A204.1 (cell line): Measurements from ENCODE around the gene PARP2.
"Not testable (repeated sequence)": the region's sequence is repeated elsewhere in the genome, so short reads cannot be mapped to it uniquely, and the experiment has no call there.

Experiments
- FAIRE-seq: peaks from 2 replicates; lab custom pipeline; 2012; peaks lifted over from hg19 to GRCh38; lab: Jason Lieb, UNC

Gene PARP2, protein sequence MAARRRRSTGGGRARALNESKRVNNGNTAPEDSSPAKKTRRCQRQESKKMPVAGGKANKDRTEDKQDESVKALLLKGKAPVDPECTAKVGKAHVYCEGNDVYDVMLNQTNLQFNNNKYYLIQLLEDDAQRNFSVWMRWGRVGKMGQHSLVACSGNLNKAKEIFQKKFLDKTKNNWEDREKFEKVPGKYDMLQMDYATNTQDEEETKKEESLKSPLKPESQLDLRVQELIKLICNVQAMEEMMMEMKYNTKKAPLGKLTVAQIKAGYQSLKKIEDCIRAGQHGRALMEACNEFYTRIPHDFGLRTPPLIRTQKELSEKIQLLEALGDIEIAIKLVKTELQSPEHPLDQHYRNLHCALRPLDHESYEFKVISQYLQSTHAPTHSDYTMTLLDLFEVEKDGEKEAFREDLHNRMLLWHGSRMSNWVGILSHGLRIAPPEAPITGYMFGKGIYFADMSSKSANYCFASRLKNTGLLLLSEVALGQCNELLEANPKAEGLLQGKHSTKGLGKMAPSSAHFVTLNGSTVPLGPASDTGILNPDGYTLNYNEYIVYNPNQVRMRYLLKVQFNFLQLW

DNA sequence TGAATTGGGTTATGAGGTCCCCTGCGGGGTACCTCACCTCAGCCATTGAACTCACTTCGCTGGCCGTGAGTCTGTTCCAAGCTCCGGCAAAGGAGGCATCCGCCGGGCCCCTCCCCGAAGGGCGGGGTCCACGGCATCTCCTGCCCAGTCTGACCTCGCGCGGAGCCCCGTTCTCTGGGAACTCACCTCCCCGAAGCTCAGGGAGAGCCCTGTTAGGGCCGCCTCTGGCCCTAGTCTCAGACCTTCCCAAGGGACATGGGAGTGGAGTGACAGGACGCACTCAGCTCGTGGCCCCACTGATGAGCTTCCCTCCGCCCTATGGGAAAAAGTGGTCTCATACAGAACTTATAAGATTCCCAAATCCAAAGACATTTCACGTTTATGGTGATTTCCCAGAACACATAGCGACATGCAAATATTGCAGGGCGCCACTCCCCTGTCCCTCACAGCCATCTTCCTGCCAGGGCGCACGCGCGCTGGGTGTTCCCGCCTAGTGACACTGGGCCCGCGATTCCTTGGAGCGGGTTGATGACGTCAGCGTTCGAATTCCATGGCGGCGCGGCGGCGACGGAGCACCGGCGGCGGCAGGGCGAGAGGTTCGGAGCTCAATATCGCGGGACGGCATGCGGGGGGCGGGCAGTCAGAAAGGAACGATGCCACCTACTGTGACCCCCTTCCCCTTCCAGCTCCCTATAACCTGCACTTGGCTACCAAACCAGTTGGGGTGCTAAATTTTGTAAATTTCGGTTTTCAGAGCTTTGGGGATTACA, at the start of gene PARP2:
Gene PARP2, plus strand, starts transcription at position 544 of the 770 bp plus-strand sequence. Its CDS starts 7 bp downstream, at position 551.
- peak; percentile 98 for FAIRE-seq

DNA sequence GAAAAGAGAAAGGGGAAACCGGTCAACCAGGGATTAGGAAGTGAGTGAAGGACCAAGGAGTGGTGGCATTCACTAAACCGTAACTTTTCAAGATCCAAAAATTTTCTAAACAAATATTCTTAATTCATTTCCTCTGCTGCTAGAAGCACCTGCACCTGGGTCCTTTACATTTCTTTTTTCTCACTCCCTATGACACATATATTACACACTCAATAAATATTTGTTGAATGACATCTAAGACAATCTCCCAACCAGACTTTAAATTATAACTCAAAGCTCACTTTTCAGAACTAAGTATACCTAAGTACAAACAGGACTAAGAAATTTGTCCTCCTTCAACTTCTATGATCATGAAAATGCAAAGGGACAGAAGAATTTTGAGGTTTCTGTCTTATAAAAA, 48.8 kb upstream of the PARP2 start:
- FAIRE-seq = no peak

DNA sequence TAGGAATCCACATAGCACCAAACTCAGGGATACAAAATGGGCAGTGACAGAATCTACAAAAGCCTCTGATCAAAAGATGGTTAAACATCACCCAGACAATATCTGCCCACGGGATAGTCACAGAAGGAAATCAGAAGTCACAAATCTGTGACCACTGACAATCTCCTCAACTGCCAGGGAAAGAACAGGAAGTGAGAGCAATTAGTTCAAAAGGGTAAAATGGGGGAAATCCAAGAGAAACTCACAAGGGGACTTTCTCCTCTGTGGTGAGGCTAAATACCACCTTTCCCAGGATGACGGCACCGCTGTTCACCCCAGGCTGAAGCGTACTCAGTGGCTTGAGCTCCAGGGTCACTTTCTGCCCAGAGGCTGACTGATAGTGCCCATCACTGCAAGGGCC, 48.4 kb upstream of the PARP2 start:
- no peak for FAIRE-seq

DNA sequence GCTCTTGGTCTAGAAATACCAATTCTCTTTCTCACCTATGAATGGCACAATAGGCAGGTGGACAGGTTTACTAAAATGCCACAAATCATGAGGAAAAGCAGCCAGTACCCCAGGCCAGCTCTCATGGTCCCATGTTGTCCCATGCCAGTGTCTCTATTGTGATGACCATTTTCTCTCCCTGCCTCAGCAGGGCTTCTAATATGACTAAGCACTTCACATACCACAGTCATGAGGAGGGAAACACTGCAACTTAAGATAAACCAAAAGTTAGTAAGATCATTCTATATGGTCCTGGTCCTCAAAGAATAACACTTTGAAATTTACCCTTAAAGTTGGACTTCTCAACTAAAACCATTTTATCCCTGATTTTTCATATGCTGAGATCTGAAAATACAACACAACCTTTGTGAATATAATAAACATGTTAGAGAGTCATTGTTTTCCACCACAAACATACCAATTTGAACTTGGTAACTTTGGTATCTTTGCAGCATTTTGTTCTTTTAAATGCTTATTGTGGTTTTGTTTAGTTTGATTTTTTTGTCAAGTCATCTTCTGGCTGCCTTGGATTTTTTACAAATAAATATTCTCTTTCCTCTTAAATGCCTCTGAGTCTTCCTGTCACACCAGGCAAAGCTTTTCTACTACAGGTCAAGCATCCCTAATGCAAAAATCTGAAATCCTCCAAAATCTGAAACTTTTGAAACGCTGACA, 41.2 kb upstream of the PARP2 start:
- no peak for FAIRE-seq

DNA sequence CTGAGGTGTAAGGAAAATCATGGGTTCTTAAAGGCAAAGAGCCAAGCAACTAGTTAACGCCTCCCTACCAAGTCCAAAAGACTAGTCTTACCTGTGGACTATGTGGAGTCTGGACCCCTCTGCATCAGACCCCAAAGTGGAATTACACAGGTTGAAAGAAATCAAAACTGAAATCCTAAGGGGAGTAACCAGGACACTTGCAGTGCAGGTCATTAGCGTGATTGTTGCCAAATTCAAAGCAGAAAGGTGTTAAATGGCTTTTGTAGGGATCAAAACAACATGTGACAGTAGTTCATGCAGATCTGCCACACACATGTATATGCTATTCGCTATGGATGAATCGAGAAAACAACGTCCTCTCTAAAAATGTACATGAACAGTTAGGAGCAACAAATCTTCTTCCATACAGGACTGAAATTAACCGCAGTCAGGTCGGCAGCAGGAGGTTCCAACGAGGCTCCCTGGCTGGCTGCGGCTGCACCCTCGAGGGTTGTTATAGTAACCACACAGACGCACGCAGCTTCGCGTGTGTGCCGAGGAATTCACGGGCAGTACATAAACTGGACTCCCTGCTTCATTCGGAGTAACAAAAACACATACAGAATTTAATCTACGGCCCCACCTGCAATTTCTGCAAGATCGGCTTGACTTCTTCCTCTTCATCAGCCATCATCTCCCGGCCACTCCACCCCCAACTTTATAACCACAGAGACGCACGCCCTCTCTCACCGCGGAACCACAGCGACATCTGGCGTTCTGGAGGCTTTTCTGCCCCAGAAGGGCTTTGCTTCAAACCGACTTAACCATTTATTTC, 38.0 kb upstream of the PARP2 start, which contains the start of gene TTC5:
Gene TTC5, minus strand, starts transcription at position 687 of the 814 bp plus-strand sequence. Its CDS starts 14 bp downstream, at position 673.
- peak; percentile 92 for FAIRE-seq

DNA sequence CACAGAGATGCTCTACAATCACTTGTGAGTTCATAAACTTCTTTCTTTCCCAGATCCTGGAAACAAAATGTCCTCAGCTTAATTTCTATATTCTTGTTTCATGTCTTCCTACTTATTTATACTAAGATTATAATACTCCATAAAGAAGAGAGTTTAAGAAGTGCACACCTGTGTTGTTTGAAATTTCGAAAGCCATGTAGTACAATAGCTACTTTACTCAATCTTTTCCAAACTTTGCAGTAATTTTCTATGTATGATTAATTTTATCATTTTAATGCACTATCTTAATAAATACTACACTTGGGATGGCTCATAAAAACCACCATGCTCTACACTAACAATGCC, 37.4 kb upstream of the PARP2 start:
- FAIRE-seq = no peak

DNA sequence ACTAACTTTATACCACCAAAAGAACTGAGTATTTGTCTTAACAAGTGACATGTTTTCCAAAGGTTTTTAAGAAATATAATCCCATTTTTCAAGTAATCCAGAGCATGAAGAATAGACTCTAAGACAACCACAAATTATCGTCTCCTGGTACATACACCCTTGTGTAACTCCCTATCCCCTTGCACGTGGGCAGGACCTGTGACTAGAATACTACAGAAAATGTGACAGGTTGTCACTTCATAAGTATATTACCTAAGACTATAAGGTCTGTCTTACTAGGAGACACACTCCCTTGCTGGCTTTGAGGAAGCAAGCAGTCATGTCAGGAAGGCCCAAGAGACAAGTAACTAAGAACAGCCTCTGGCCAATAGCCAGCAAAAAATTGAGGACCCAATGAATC, 29.4 kb upstream of the PARP2 start:
- FAIRE-seq = no peak

DNA sequence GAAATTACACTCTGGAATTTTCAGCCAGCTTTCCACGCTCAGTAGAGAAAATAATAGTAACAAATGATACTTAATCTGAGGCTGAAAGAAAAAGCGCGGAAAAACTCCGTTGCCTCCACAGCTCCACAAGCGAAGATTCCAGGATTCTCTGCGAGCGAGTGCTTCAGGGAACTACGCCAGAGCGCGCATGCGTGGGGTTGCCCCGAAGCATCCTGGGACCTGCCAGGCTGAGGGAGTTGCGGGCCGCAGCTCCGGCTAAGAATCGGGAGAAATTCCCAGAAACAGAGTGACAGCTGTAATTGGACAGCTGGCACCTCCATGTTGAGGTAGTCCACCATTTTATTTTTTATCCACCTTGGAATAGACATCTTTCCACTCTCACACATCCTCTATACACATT, 25.7 kb upstream of the PARP2 start:
- FAIRE-seq = no peak

DNA sequence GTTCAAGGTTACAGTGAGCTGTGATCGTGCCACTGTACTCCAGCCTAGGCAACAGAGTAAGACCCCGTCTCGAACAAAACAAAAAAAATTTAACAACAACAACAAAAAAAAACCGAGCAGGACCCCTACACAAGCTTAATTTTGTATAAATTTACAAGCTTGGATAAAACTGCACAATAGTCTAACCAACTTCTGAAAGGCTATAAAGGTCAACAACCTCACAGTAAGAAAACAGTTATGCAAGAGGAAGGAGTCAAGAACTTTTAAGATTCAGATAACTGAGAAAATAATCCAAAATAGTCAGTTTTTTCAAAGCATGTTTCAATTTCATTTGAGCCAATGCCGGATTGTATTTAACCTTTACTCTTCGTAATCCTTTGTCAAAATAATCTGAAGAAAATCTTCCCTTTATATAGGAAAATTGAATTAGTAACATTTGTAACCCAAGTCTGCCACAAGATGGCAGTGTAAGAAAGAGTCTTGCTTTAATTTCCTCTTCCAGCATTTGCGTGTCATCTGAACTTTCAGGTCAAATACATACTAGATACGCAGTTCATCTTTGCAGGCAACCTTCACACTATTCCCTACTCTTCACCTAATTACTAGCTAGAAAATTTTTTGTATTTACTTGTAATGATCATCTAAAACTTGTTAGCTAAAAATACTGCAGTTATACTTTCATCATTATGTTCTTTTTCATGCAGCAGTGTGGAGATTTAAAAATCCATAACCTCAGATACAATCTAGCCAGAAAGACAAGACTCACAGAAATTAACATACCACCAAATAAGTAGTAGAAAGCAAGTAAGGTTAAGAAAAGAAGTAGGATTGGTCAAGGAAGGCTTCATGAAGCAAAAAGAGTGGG, 16.2 kb upstream of the PARP2 start:
- peak; percentile 99 for FAIRE-seq

DNA sequence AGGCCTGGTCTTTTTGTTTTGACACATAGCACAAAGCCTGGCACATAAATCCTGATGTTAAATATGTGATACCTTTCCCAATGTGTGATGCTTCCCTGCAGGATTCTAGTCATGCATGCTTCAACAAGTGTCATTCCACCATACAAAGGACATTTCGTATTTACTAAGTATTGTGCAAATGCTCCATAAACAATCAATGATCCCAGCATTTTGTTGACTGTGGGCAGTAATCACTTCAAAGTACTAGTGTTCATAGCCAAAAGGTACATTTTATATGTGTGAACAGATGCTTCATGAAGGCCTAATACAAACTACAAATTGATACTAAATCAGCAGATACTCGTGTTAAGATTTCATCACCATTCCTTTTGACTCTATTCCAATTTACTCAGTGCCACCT, 14.7 kb upstream of the PARP2 start:
- no peak for FAIRE-seq

DNA sequence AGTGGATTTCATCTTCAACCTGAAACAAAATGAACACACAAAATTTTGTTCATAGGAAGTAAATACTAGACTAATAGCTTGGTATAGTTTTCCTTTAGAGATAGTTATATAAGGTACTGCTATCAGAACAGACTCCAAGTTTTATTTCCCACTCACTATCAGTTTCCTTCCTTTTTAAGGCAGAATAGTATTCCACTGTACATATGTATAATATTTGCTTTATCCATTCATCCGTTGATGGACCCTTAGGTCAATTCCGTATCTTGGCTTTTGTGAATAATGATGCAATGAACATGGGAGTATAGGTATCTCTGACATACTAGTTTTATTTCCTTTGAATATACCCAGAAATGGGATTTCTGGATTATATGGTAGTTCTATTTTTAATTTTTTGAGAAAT, 14.1 kb upstream of the PARP2 start:
- no peak for FAIRE-seq

DNA sequence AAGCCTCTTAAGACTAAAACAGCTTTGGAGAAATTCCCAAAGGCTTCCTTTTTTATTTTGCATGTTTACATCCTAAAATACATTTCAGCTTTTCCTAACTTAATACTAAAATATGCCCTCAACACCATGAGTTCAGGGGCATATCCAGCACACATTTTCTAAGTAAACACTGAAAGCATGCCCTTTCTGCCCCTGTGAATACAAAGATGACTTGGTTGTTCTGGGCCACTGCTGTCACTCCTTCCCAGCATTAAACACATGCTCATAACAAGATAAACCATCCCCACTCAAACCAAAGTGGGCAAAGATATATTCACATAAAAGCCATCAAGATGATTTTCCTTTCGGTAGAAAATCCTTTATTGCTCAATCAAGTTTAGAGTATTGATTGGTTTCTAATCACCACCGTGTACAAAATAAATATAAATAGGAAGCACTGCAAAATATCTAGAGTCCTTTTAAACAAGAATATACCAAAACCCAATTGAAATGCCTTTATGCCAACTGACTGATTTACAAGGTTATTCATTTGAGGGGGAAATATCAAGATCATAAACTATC, 12.3 kb upstream of the PARP2 start:
- no peak for FAIRE-seq

DNA sequence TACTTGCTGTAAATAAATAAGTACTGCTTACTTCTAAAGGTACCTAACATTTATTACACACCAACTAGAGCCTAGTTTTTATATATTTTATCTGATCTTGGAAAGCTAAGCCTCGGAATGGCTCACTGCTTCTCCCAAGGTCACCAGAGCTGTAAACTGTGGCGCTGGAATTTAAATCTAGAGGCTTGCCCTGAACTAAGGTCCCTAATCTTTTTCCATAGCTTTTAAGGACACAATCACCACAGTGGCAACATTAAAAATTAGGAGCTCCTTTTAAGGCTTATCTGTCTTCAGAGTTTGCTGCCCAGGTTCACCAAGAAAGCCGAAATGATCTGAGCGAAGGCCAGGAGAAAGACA, 11.0 kb upstream of the PARP2 start:
- no peak for FAIRE-seq

DNA sequence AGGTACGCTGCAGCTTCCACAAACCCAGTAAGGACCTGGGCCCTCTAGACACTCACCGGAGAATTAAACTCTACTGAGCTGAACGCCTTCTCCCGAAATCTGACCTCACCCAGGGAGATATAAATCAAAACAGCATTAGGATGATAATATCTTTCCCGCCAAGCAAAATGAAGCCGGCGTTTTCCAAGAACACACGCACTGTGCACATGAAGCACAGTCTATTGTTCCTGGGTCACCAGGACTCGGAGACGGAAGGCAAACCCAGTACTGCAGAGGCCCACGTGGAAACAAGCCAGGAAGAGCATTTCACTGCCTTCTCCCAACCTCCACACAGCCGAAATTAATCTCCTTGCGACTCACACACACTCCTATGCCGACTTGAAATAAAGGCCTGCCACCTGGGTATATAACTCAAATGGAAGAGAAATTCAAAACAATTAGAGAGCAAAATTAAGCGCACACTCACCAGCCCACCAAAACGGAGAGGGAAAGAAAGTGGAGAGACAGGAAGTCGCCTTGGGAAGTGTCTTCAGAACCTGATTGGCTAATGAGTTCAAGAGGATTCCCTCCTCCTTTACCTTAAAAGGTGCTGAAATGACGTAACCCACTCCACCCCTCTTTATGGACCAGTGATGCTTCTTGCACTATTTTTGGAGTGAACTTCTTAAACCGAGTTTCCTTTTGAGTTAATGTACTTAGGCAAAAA, 10.5 kb upstream of the PARP2 start, which contains the start of gene CCNB1IP1:
Gene CCNB1IP1, minus strand, starts transcription at position 492 of the 706 bp plus-strand sequence. CDS start 16,756 bp downstream, outside the sequence.
- FAIRE-seq = peak; percentile 98

DNA sequence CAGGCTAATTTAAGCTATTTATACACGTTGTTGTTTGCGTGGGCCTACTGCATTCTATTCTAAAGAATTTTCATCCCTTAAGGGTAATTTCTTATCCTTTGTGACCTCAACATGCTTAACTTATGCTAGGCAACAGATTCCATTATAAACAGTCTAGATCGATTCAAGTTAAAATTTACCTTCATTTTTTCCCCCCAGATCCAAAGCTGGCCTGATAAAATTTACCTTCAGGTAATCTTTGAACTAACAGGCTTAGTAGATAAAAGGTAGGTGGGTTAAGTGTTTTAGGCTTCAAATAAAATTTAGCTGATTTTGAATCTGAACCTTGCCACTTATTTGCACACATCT, 10.0 kb upstream of the PARP2 start:
- no peak for FAIRE-seq

DNA sequence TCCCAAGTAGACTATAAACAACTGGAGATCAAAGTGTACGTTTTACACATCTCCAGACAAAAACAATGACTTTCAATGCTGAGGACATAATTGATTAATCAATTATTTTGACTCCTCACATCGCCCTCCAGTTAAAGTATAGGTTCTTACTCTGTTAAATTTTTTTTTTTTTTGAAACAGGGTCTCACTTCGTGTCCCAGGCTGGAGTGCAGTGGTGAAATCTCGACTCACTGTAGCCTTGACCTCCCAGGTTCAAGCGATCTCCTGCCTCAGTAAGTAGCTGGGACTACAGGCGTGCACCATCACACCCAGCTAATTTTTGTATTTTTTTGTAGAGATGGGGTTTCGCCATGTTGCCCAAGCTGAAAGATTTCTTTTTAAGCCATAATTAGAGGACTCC, 9.4 kb upstream of the PARP2 start:
- FAIRE-seq = no peak

DNA sequence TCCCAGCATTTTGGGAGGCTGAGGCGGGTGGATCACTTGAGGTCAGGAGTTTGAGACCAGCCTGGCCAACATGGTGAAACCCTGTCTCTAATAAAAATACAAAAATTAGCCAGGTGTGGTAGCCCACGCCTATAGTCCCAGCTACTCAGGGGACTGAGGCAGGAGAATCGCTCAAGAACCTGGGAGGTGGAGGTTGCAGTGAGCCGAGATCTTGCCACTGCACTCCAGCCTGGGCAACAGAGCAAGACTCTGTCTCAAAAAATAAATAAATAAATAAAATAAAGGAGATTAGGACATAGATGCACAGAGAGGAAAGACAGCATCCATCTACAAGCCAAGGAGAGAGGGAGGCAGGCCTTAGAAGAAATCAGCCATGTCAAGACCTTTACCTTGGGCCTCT, 2.4 kb upstream of the PARP2 start:
- not testable (repeated sequence) for FAIRE-seq

DNA sequence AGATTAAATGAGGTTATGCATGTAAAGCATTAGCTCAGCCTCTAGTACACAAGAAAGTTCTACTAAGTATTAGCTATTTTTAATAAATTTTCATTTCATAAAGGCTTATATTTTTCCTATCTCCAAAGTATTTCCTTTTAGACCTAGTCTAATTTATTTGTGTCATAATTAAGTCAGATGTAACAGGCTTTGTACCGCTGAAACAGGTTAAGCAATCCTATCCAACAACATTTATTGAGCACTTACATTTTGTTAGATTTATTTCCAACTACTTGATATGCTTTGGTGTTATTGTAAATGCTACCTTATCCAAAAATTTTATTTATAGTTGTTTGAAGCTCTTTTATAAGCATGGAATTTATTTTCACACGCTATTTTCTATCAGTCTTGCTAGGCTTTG, 1.8 kb upstream of the PARP2 start:
- FAIRE-seq = no peak

DNA sequence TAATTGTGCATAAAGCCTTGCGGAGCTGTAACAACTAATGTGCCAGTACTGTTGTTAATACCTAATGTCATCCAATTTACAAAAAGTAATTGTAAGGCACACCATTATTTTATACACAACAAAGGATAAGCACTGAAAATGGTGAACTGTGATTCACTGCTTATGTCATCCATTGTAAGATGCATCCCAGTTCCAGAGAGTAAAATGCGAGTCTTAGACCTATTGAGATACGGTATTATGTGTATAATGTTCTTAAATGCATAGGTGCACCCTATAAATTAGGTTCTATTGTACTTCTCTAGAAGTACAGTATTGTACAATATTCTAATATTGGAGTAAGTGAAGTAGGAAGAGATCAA, 406 bp downstream of the PARP2 start:
- FAIRE-seq = no peak

DNA sequence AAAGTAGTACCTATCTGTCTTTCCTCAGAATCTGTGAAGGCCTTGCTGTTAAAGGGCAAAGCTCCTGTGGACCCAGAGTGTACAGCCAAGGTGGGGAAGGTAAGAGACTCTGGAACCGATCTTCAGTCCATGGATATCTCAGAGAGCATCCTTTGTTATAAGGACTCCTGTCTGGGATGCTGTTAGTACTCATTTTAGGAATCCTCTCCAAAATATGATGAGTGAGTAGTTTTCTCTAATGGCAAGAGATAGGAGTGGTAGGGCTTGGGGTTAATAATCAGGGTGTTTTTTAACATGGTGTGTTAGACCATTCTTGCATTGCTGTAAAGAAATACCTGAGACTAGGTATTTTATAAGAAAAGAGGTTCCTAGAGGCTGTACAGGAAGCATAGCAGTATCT, 1.9 kb downstream of the PARP2 start:
- FAIRE-seq = no peak
